ENCODE results near the gene CDKN1A. TPM values are rescaled to one million over a fixed set of nuclear protein-coding genes. Genes with fewer than 3 reads are reported as not detected.

CDKN1A gene
- total RNA-seq, 1 experiment from 2014 or later = 75.1 TPM

GRCh38 chr6:36657942-36658544 lies 20.5 kb upstream of the CDKN1A start (continued):
- no peak for TF ChIP-seq E2F4 (CRISPR knock-in tag; IDR thresholded peaks at IDR 0.05; ENCODE audit: borderline replicate concordance, low read depth)

- peaks cover 20% of the 10 kb centered on the region for H3K4me1 Mint-ChIP-seq
- TF ChIP-seq MXD4 (CRISPR knock-in tag; IDR thresholded peaks at IDR 0.05; ENCODE audit: borderline replicate concordance) = no peak
- TF ChIP-seq CREM (CRISPR knock-in tag; IDR thresholded peaks at IDR 0.05) = no peak
- TF ChIP-seq ZNF219 (CRISPR knock-in tag; IDR thresholded peaks at IDR 0.05; ENCODE audit: borderline replicate concordance) = no peak
- TF ChIP-seq NFATC4 (CRISPR knock-in tag; IDR thresholded peaks at IDR 0.05) = no peak
Measured at GRCh38 chr6:36659271-36659670, 19.2 kb upstream of the CDKN1A start.

GRCh38 chr6:36660771-36661471 lies 17.6 kb upstream of the CDKN1A start:
- Mint-ChIP-seq H3K36me3 (no peaks in the 10 kb centered on the region), H3K27ac (no peak overlapping the region), H3K27me3 (ENCODE audit: low read depth) (0 out of 2 replicates have a peak, but pooled peaks cover 3% of the 10 kb centered on the region), H3K9me3 (no peaks in the 10 kb centered on the region), H3K4me1 (peaks cover 30% of the 10 kb centered on the region), H3K4me3 (peak overlapping the region; percentile 36)
- POLR2A ChIA-PET = interaction anchor here (0.5 to 1.0 kb wide), 3 partner anchors 61 to 94 kb away, joined by 3 read pairs; no protein-coding TSS in a partner anchor
- CTCF ChIA-PET = interaction anchor here (1.1 to 1.7 kb wide), 3 partner anchors 19 to 98 kb away, joined by 4 to 8 read pairs (median 8); no protein-coding TSS in a partner anchor
- TF ChIP-seq USF1 (CRISPR knock-in tag; IDR thresholded peaks at IDR 0.05) (peak; percentile 14; the same call in 1 of the 2 replicates), MAX (CRISPR knock-in tag; IDR thresholded peaks at IDR 0.05) (peak; percentile 87), HMGA2 (CRISPR knock-in tag; IDR thresholded peaks at IDR 0.05) (no peak), MXD4 (CRISPR knock-in tag; IDR thresholded peaks at IDR 0.05; ENCODE audit: borderline replicate concordance) (no peak), SP1 (CRISPR knock-in tag; conservative IDR thresholded peaks at IDR 0.05) (peak; percentile 70), CBFB (CRISPR knock-in tag; IDR thresholded peaks at IDR 0.05; ENCODE audit: low read depth) (no peak), TCF7 (CRISPR knock-in tag; IDR thresholded peaks at IDR 0.05; ENCODE audit: low read depth) (peak; percentile 23; the same call in 1 of the 2 replicates), FOXK1 (CRISPR knock-in tag; IDR thresholded peaks at IDR 0.05) (0 out of 2 replicates have a peak, but pooled peaks have one; percentile 40), ZNF263 (CRISPR knock-in tag; IDR thresholded peaks at IDR 0.05; ENCODE audit: low read depth) (no peak), ZNF317 (CRISPR knock-in tag; IDR thresholded peaks at IDR 0.05; ENCODE audit: borderline replicate concordance, low read depth) (no peak), CREB1 (CRISPR knock-in tag; IDR thresholded peaks at IDR 0.05) (no peak), FOXP1 (CRISPR knock-in tag; IDR thresholded peaks at IDR 0.05; ENCODE audit: borderline replicate concordance) (0 out of 2 replicates have a peak, but pooled peaks have one; percentile 17), ZNF396 (CRISPR knock-in tag; IDR thresholded peaks at IDR 0.05; ENCODE audit: borderline replicate concordance) (no peak), ZNF423 (CRISPR knock-in tag; IDR thresholded peaks at IDR 0.05) (no peak), FOXJ3 (CRISPR knock-in tag; IDR thresholded peaks at IDR 0.05; ENCODE audit: borderline replicate concordance) (no peak), MYBL2 (CRISPR knock-in tag; IDR thresholded peaks at IDR 0.05) (no peak), HMGXB4 (CRISPR knock-in tag; IDR thresholded peaks at IDR 0.05) (no peak), ARID4B (CRISPR knock-in tag; IDR thresholded peaks at IDR 0.05; ENCODE audit: borderline replicate concordance) (peak; percentile 33; the same call in 1 of the 2 replicates), NFE2L1 (CRISPR knock-in tag; IDR thresholded peaks at IDR 0.05) (0 out of 2 replicates have a peak, but pooled peaks have one; percentile 11)
- peak; percentile 84 for DNase-seq (ENCODE audit: low spot score)
- peak; percentile 91 for ATAC-seq

More at GRCh38 chr6:36659271-36659670, 19.2 kb upstream of the CDKN1A start:
- no peak overlapping the region for H3K27ac Mint-ChIP-seq
- no peak overlapping the region for H3K4me3 Mint-ChIP-seq
- no peaks in the 10 kb centered on the region for H3K36me3 Mint-ChIP-seq
- POLR2A ChIA-PET = no interaction called here
- no peak for ATAC-seq
- CTCF ChIA-PET = interaction anchor here (1.7 kb wide), 1 partner anchor 44 kb away, joined by 8 read pairs; no protein-coding TSS in a partner anchor
- DNase-seq (ENCODE audit: low spot score) = no peak
- 0 out of 2 replicates have a peak, but pooled peaks cover 3% of the 10 kb centered on the region for H3K27me3 Mint-ChIP-seq (ENCODE audit: low read depth)
- no peaks in the 10 kb centered on the region for H3K9me3 Mint-ChIP-seq

All from WTC11 (cell line).